Islet of Langerhans (tissue), 1 donor: ENCODE data around the gene LYL1.

ENCODE experiments used
- FAIRE-seq: peaks from one replicate; lab custom pipeline; 2011; peaks lifted over from hg19 to GRCh38; lab: Jason Lieb, UNC

LYL1 gene

GRCh38 chr19:13055213-13056051 is 47.2 kb downstream of the LYL1 start:
- no peak for FAIRE-seq

GRCh38 chr19:13054626-13055212 is 47.9 kb downstream of the LYL1 start:
- no peak for FAIRE-seq

- FAIRE-seq = no peak
These were observed 48.7 kb downstream of the LYL1 start for GRCh38 chr19:13053761-13054625.

GRCh38 chr19:13053238-13053637 is 49.4 kb downstream of the LYL1 start:
- FAIRE-seq = no peak

- FAIRE-seq = no peak
These were observed 50.0 kb downstream of the LYL1 start for GRCh38 chr19:13052447-13053175.

GRCh38 chr19:13051557-13052165 is 51.0 kb downstream of the LYL1 start:
- FAIRE-seq = no peak

GRCh38 chr19:13050274-13050673 is 52.4 kb downstream of the LYL1 start:
- FAIRE-seq = no peak
